HL-60 (cell line): ENCODE results near the gene RAB5B.

Experiments used
- DNase-seq, 2 experiments: peaks; one replicate each; pipeline ENCODE4 v3.0.0-alpha.2; 2010 to 2020; ENCODE audit warnings: low read depth in 1 of 2, low spot score in 1 of 2
- H3K27ac ChIP-seq: fragments of 250-450 bp; sonication (Bioruptor Pico); replicated peaks from 2 replicates; pipeline ENCODE4 v1.5.1; 2020; ENCODE audit warnings: mild to moderate bottlenecking, moderate library complexity
- H3K27me3 ChIP-seq: fragments of 250-450 bp; sonication (Bioruptor Pico); 2 replicates; pipeline ENCODE4 v1.5.1; 2021; ENCODE audit warnings: mild to moderate bottlenecking, moderate library complexity; ENCODE audit not compliant: insufficient read depth, poor library complexity, severe bottlenecking
- H3K4me3 ChIP-seq: replicated peaks from 2 replicates; pipeline ENCODE4 v1.5.1; 2011; ENCODE audit warnings: mild to moderate bottlenecking, control low read depth, low read length; ENCODE audit not compliant: insufficient read depth
- CTCF ChIP-seq: IDR thresholded peaks from one replicate; pipeline ENCODE4 v1.5.1; 2011; ENCODE audit warnings: low read length, control low read depth, inconsistent platforms; ENCODE audit not compliant: insufficient read depth
- GABPA ChIP-seq: IDR thresholded peaks from 2 replicates; pipeline ENCODE4 v1.6.1; 2012; ENCODE audit warnings: low read depth
- POLR2AphosphoS5 ChIP-seq: IDR thresholded peaks from 2 replicates; pipeline ENCODE4 v1.6.1; 2012; ENCODE audit warnings: low read depth
- REST ChIP-seq: IDR thresholded peaks from 2 replicates; pipeline ENCODE4 v1.6.1; 2012; ENCODE audit warnings: low read depth; ENCODE audit not compliant: insufficient replicate concordance
- SPI1 ChIP-seq: IDR thresholded peaks from 2 replicates; pipeline ENCODE4 v1.6.1; 2012; ENCODE audit warnings: low read depth, mild to moderate bottlenecking, borderline replicate concordance

The RAB5B gene

DNA sequence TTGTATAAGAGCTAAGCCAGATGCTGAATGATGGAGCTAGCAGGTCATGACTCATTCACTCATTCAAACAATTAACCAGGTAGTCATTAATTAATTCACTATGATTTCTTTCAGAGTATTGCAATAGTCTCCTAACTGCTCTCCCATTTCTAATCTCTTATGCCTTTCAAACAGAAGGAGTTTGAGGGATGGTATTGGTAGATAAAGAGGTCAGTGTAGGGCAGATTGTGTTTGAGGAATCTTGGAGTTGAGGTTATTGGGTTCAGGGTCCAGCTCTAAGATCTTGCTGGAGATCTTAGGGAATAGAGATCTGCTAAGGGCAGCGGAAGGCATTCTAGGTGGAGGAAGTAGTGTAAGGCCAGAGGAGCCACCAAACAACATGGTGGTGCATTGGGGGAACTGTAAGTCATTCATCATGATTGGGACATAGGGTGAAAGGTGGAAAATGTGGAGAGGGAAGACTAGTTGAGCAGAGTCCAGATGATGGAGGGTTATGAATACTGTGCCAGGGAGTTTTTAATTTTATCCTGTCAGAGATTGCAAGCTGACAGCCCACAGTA, 31.2 kb upstream of the RAB5B start:
- H3K4me3 ChIP-seq = no peak overlapping the region
- H3K27me3 ChIP-seq = no peaks in the 10 kb centered on the region
- DNase-seq = no peak
- no peak overlapping the region for H3K27ac ChIP-seq
- TF ChIP-seq GABPA = no peak
- TF ChIP-seq POLR2AphosphoS5 = no peak
- no peak for TF ChIP-seq CTCF
- no peak for TF ChIP-seq REST
- no peak for TF ChIP-seq SPI1

GRCh38 chr12:55946553-55946952, 27.3 kb upstream of the RAB5B start:
- TF ChIP-seq SPI1 (no peak), GABPA (no peak), REST (no peak), POLR2AphosphoS5 (no peak), CTCF (no peak)
- Histone ChIP-seq H3K27me3 (no peaks in the 10 kb centered on the region), H3K4me3 (no peak overlapping the region), H3K27ac (no peak overlapping the region)
- DNase-seq = no peak

DNA sequence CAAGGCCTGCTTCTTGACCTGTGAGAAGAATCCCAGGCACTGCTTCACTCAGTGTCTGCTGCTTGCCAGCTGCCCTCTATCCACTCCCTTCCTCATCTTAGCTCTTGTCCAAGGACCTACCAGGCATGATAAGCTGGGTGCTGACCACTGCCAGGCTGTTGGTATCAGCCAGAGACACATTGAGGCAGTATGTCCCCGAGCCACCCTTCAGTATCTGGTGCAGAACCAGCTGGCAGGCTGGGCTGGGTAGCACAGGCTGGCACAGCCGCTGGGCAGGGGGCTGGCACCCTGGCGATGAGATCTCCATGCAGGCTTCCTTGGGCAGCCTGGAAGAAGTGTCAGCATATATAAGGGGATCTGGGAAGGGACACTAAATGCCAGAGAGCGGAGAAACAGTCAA, 18.5 kb upstream of the RAB5B start:
- no peak overlapping the region for H3K4me3 ChIP-seq
- TF ChIP-seq REST (no peak), POLR2AphosphoS5 (no peak), GABPA (no peak), CTCF (no peak), SPI1 (no peak)
- H3K27ac ChIP-seq = no peak overlapping the region
- H3K27me3 ChIP-seq = no peaks in the 10 kb centered on the region
- DNase-seq = no peak
